Mucosa of descending colon (tissue), 3 donors: ENCODE results near the gene SMIM1. TPM values are rescaled to one million over a fixed set of nuclear protein-coding genes. Genes with fewer than 3 reads are reported as not detected.

Experiments
- ATAC-seq: fragments of 200-7000 bp; cut with Tn5 transposase; one replicate; pipeline ENCODE4 v1.9.1; 2020; ENCODE audit warnings: mild to moderate bottlenecking, moderate library complexity
- DNase-seq, 3 donors: peaks; one replicate each; pipeline ENCODE4 v3.0.0-alpha.2; 2020
- H3K36me3 ChIP-seq: fragments of 200-600 bp; one replicate; pipeline ENCODE4 v1.8.0; 2021; ENCODE audit warnings: low read depth, mild to moderate bottlenecking
- H3K4me1 ChIP-seq: fragments of 200-600 bp; one replicate; pipeline ENCODE4 v1.8.0; 2021; ENCODE audit warnings: low read depth, mild to moderate bottlenecking
- H3K4me3 ChIP-seq: fragments of 200-600 bp; one replicate; pipeline ENCODE4 v1.8.0; 2021; ENCODE audit warnings: mild to moderate bottlenecking
- H3K9me3 ChIP-seq: fragments of 200-600 bp; one replicate; pipeline ENCODE4 v1.8.0; 2021; ENCODE audit warnings: mild to moderate bottlenecking
- CTCF ChIP-seq: fragments of 200-600 bp; IDR thresholded peaks from one replicate; pipeline ENCODE4 v1.8.0; 2022; ENCODE audit warnings: antibody characterized with exemption, mild to moderate bottlenecking
- intact Hi-C, 2 donors: fragments of 100-400 bp; cut with DNase I in 1 of 2; cut with micrococcal nuclease in 1 of 2; formaldehyde crosslinking; loops; one replicate each; pipeline versions ENCODE4 v1.11.0 to v1.11.1; 2022; cut with DNase I, micrococcal nuclease
- total RNA-seq, 3 donors: library from RNA; stranded (reverse); fragmentation: NEBNext Ultra II Directional in 2 of 3; extraction: Animal tissue kit (Norgen Biotek cat#: 25700) in 2 of 3; gene quantifications; one replicate each; pipeline versions ENCODE4 v1.2.1 to v1.2.4, GENCODE V29; 2021 to 2023
- donor health status: DM: no; HTN: no; CAD: no; lungs with moderate emphysema.
- donor health status: DM: no; HTN: no; CAD: no.
- donor health status: DM: no; HTN: yes; CAD: no.

SMIM1 gene
- total RNA-seq, 3 donors from 2014 or later: 1.6 to 16.1 (median 2.6) TPM

GRCh38 chr1:3771108-3772026 is 1.2 kb upstream of the SMIM1 start:
- ATAC-seq (no peak), DNase-seq (peak in 1 of 3 donors; percentile 59)
- Histone ChIP-seq H3K36me3 (no peaks in the 10 kb centered on the region), H3K9me3 (no peaks in the 10 kb centered on the region), H3K4me3 (no peak overlapping the region), H3K4me1 (peaks cover 24% of the 10 kb centered on the region)
- no peak for TF ChIP-seq CTCF
- intact Hi-C loops: no loop called here

- no peak for TF ChIP-seq CTCF
- H3K9me3 ChIP-seq: no peaks in the 10 kb centered on the region
- H3K4me1 ChIP-seq: peaks cover 25% of the 10 kb centered on the region
- intact Hi-C loops: no loop called here
- DNase-seq: peak; percentile 93 to 96 (median 93)
- peak overlapping the region; percentile 19 for H3K4me3 ChIP-seq
- H3K36me3 ChIP-seq: no peaks in the 10 kb centered on the region
- ATAC-seq: peak; percentile 85
Observed at GRCh38 chr1:3772027-3772714, 378 bp upstream of the SMIM1 start.

- intact Hi-C loops: no loop called here
- peaks cover 25% of the 10 kb centered on the region for H3K4me1 ChIP-seq
Observed at GRCh38 chr1:3773572-3774275, 1.2 kb downstream of the SMIM1 start.

GRCh38 chr1:3774276-3774945 is 1.9 kb downstream of the SMIM1 start:
- ATAC-seq (no peak), DNase-seq (no peak)
- no peak for TF ChIP-seq CTCF
- no peaks in the 10 kb centered on the region for H3K9me3 ChIP-seq
- H3K4me3 ChIP-seq: no peak overlapping the region
- peaks cover 25% of the 10 kb centered on the region for H3K4me1 ChIP-seq
- intact Hi-C loops: no loop called here
- H3K36me3 ChIP-seq: no peaks in the 10 kb centered on the region

More at GRCh38 chr1:3773572-3774275, 1.2 kb downstream of the SMIM1 start:
- Histone ChIP-seq H3K36me3 (no peaks in the 10 kb centered on the region), H3K4me3 (no peak overlapping the region), H3K9me3 (no peaks in the 10 kb centered on the region)
- TF ChIP-seq CTCF: no peak
- ATAC-seq: no peak
- peak in 1 of 3 donors; percentile 43 for DNase-seq

GRCh38 chr1:3774946-3775489 is 2.5 kb downstream of the SMIM1 start:
- intact Hi-C loops: no loop called here
- H3K4me1 ChIP-seq: peaks cover 25% of the 10 kb centered on the region
- TF ChIP-seq CTCF: no peak
- DNase-seq (no peak), ATAC-seq (no peak)
- no peak overlapping the region for H3K4me3 ChIP-seq
- H3K36me3 ChIP-seq: no peaks in the 10 kb centered on the region
- H3K9me3 ChIP-seq: no peaks in the 10 kb centered on the region
